GM12878 (cell line): ENCODE data around the gene STRA6. TPM values are rescaled to one million over a fixed set of nuclear protein-coding genes. Genes with fewer than 3 reads are reported as not detected.

ENCODE experiments used
- ATAC-seq: fragments of 200-7000 bp; cut with Tn5 transposase; 3 replicates; pipeline ENCODE4 v1.9.1; 2020; ENCODE audit warnings: mild to moderate bottlenecking, moderate library complexity
- BruUV-seq: library from RNA; stranded (reverse); fragments of 400-500 nt; replicated peaks from 2 replicates; lab custom pipeline; 2021; lab: Mats Ljungman, UMichigan
- CTCF ChIA-PET: fragments of 300-600 bp; sonication (Branson Sonifier 250); formaldehyde crosslinking; extraction: SDS; loops from one replicate; lab custom pipeline; 2021; ENCODE audit warnings: inconsistent platforms; lab: Yijun Ruan, JAX
- POLR2A ChIA-PET: fragments of 350-600 bp; formaldehyde crosslinking; extraction: SDS; loops from one replicate; lab custom pipeline; 2021; ENCODE audit warnings: inconsistent platforms; lab: Charles Lee
- RAD21 ChIA-PET: fragments of 300-600 bp; sonication (Branson Sonifier 250); formaldehyde crosslinking; loops from one replicate; lab custom pipeline; 2023; ENCODE audit warnings: antibody characterized with exemption; ENCODE audit not compliant: unreplicated experiment; lab: Charles Lee
- SMC1A ChIA-PET: fragments of 300-600 bp; sonication (Branson Sonifier 250); formaldehyde crosslinking; loops from one replicate; lab custom pipeline; 2023; ENCODE audit not compliant: unreplicated experiment, uncharacterized antibody; lab: Charles Lee
- DNase-seq: peaks from one replicate; pipeline ENCODE4 v3.0.0-alpha.2; 2011; ENCODE audit warnings: low read depth, low spot score
- FAIRE-seq: peaks from 3 replicates; lab custom pipeline; 2011; peaks lifted over from hg19 to GRCh38; lab: Jason Lieb, UNC
- H2AFZ ChIP-seq: 2 replicates; pipeline ENCODE4 v1.6.0; 2011; ENCODE audit warnings: low read depth, low read length, control low read depth; ENCODE audit not compliant: control insufficient read depth
- H3K27ac ChIP-seq: 2 replicates; pipeline ENCODE4 v1.5.1; 2011; ENCODE audit warnings: control low read depth; ENCODE audit not compliant: control insufficient read depth, insufficient read depth
- H3K27me3 ChIP-seq, 2 experiments: replicated peaks in 1 of 2; 2 replicates each; pipeline versions ENCODE4 v1.6.0 to v1.6.1; 2011; ENCODE audit warnings: low read length in 1 of 2; ENCODE audit not compliant: control insufficient read depth in 2 of 2, insufficient read depth in 2 of 2
- H3K36me3 ChIP-seq, 2 experiments: 2 replicates each; pipeline ENCODE4 v1.5.1; 2011; ENCODE audit warnings: low read length in 1 of 2; ENCODE audit not compliant: control insufficient read depth in 2 of 2, insufficient read depth in 2 of 2
- H3K4me1 ChIP-seq: 2 replicates; pipeline ENCODE4 v1.6.1; 2011; ENCODE audit warnings: mild to moderate bottlenecking, low read length, moderate library complexity, mixed read lengths; ENCODE audit not compliant: control insufficient read depth, insufficient read depth
- H3K4me2 ChIP-seq: 2 replicates; pipeline ENCODE4 v1.6.0; 2011; ENCODE audit warnings: control low read depth; ENCODE audit not compliant: control insufficient read depth, insufficient read depth
- H3K4me3 ChIP-seq: fragments of 200-600 bp; sonication (generic); 2 replicates; pipeline ENCODE4 v1.5.1; 2016
- H3K79me2 ChIP-seq: 2 replicates; pipeline ENCODE4 v1.6.0; 2011; ENCODE audit warnings: low read length; ENCODE audit not compliant: control insufficient read depth, insufficient read depth
- H3K9ac ChIP-seq: 2 replicates; pipeline ENCODE4 v1.8.0; 2011; ENCODE audit warnings: low read length, control low read depth, mixed read lengths; ENCODE audit not compliant: control insufficient read depth, insufficient read depth
- H3K9me3 ChIP-seq: replicated peaks from 3 replicates; pipeline ENCODE4 v1.5.1; 2011; ENCODE audit warnings: mild to moderate bottlenecking, low read length; ENCODE audit not compliant: control insufficient read depth, insufficient read depth
- H4K20me1 ChIP-seq: 2 replicates; pipeline ENCODE4 v1.6.0; 2011; ENCODE audit not compliant: control insufficient read depth, insufficient read depth
- ASH2L ChIP-seq: fragments of 300-600, 200-600 bp; sonication (generic); IDR thresholded peaks from 2 replicates; pipeline ENCODE4 v1.6.1; 2017; ENCODE audit warnings: low read depth, mild to moderate bottlenecking, borderline replicate concordance
- ATF3 ChIP-seq: IDR thresholded peaks from 2 replicates; pipeline ENCODE4 v1.6.1; 2011; ENCODE audit warnings: low read depth, mild to moderate bottlenecking, low read length, moderate library complexity, borderline replicate concordance; ENCODE audit errors: extremely low read depth
- CREM ChIP-seq: IDR thresholded peaks from 2 replicates; pipeline ENCODE4 v1.6.1; 2014; ENCODE audit warnings: antibody characterized with exemption, low read depth
- HDAC2 ChIP-seq: fragments of 200-600 bp; sonication (generic); IDR thresholded peaks from 2 replicates; pipeline ENCODE4 v1.6.1; 2017
- HDAC6 ChIP-seq: fragments of 200-600 bp; sonication (generic); IDR thresholded peaks from one replicate; pipeline ENCODE4 v1.8.0; 2017; ENCODE audit warnings: antibody characterized with exemption; ENCODE audit not compliant: unreplicated experiment
- KAT2A ChIP-seq: conservative IDR thresholded peaks from 2 replicates; pipeline ENCODE4 v1.6.1; 2011; ENCODE audit warnings: low read depth, low read length; ENCODE audit not compliant: control insufficient read depth
- MEF2A ChIP-seq: IDR thresholded peaks from 2 replicates; pipeline ENCODE4 v1.6.1; 2011; ENCODE audit warnings: low read depth, mild to moderate bottlenecking, low read length, moderate library complexity; ENCODE audit not compliant: insufficient read depth
- MLLT1 ChIP-seq: fragments of 450-650 bp; IDR thresholded peaks from 2 replicates; pipeline ENCODE4 v1.6.1; 2016; ENCODE audit warnings: mild to moderate bottlenecking
- NBN ChIP-seq: fragments of 450-650 bp; IDR thresholded peaks from 2 replicates; pipeline ENCODE4 v1.6.1; 2016
- NR2F1 ChIP-seq: fragments of 450-650 bp; conservative IDR thresholded peaks from 2 replicates; pipeline ENCODE4 v1.6.1; 2017; ENCODE audit warnings: mild to moderate bottlenecking
- SMAD1 ChIP-seq: fragments of 450-650 bp; IDR thresholded peaks from 2 replicates; pipeline ENCODE4 v1.6.1; 2018; ENCODE audit warnings: mild to moderate bottlenecking, low read depth; ENCODE audit not compliant: partially characterized antibody
- STAT3 ChIP-seq: IDR thresholded peaks from 2 replicates; pipeline ENCODE4 v1.6.1; 2011; ENCODE audit warnings: low read depth, low read length, improper control_type of control experiment
- TCF3 ChIP-seq: IDR thresholded peaks from 2 replicates; pipeline ENCODE4 v1.6.1; 2012; ENCODE audit warnings: low read depth, mild to moderate bottlenecking, low read length, borderline replicate concordance; ENCODE audit not compliant: insufficient read depth
- YBX1 ChIP-seq: fragments of 450-650 bp; IDR thresholded peaks from 2 replicates; pipeline ENCODE4 v1.6.1; 2016; ENCODE audit warnings: antibody characterized with exemption
- WGBS: methylation state at CpG from one replicate; pipeline ENCODE4 v1.1.6; 2016; ENCODE audit warnings: low lambda C conversion rate; ENCODE audit not compliant: insufficient replicate concordance, insufficient coverage; ENCODE audit errors: missing lambda C conversion rate; 5-methylcytosine and 5-hydroxymethylcytosine counted together
- in situ Hi-C: fragments of 300-500 bp; cut with MboI; formaldehyde crosslinking; loops from 9 replicates; pipeline ENCODE4 v1.14.3; 2018; ENCODE audit warnings: mixed read lengths
- intact Hi-C: fragments of 100-400 bp; cut with micrococcal nuclease; formaldehyde crosslinking; loops from one replicate; pipeline ENCODE4 v1.14.2; 2022; ENCODE audit not compliant: unreplicated experiment
- polyA plus RNA-seq, 11 experiments: library from polyadenylated mRNA; depleted of rRNA in 4 of 11; unstranded in 6 of 11; stranded (reverse) in 5 of 11; fragments of >200 nt; fragmentation: Nextera tagmentation in 4 of 11; fragmentation: Illumina TruSeq in 1 of 11; extraction: Ambion mirVana in 4 of 11; extraction: Trizol in 1 of 11; gene quantifications; 1 replicate in 1 of 11; 2 replicates in 10 of 11; pipeline versions ENCODE4 v1.2.1 to v1.2.3, GENCODE V29; 2011 to 2016; ENCODE audit warnings: inconsistent platforms in 2 of 11, missing spikeins in 2 of 11, low read depth in 1 of 11
- total RNA-seq, 4 experiments: library from RNA; depleted of rRNA in 3 of 4; stranded (reverse); fragments of >200 nt in 3 of 4; fragmentation: Illumina TruSeq in 1 of 4; extraction: Trizol in 1 of 4; gene quantifications; 2 replicates each; pipeline versions ENCODE4 v1.2.1 to v1.2.3, GENCODE V29; 2013 to 2021
- TF ChIP-seq, protein P1 (sequence below): fragments of 450-650 bp; IDR thresholded peaks from 2 replicates; pipeline ENCODE4 v1.6.1; 2017; ENCODE audit warnings: mild to moderate bottlenecking, low read depth, inconsistent platforms; ENCODE audit not compliant: poor library complexity, severe bottlenecking

STRA6 gene
- total and polyA plus RNA-seq, 10 of the 15 experiments (the other 5 are each of a cell fraction or from before 2014, with no cell fraction given), result 0.31 to 10.8 (median 5.8) TPM

- Histone ChIP-seq H3K4me2 (no peak overlapping the region), H4K20me1 (no peaks in the 10 kb centered on the region), H3K9ac (no peak overlapping the region), H2AFZ (no peak overlapping the region), H3K27ac (no peak overlapping the region), H3K27me3 (no peaks in the 10 kb centered on the region; a peak in 1 of 4 replicates), H3K9me3 (no peaks in the 10 kb centered on the region), H3K79me2 (no peaks in the 10 kb centered on the region), H3K4me3 (no peak overlapping the region), H3K4me1 (peaks cover 51% of the 10 kb centered on the region), H3K36me3 (no peaks in the 10 kb centered on the region)
- TF ChIP-seq SMAD1, result no peak
- TF ChIP-seq KAT2A, result no peak
- TF ChIP-seq CREM, result 0 out of 2 replicates have a peak, but pooled peaks have one; percentile 32
- no peak for TF ChIP-seq HDAC6
- FAIRE-seq, result no peak
- WGBS, result 28% methylated on average over 4 of the region's 4 CpGs
- SMC1A ChIA-PET, result no interaction called here
- POLR2A ChIA-PET, result no interaction called here
- DNase-seq, result no peak
- CTCF ChIA-PET, result no interaction called here
- intact Hi-C loops, result no loop called here
- no peak; the same call in 2 of the 3 replicates for ATAC-seq
- no TSS peak for BruUV-seq
- in situ Hi-C loops, result no loop called here
- RAD21 ChIA-PET, result no interaction called here
These were observed 7.5 kb upstream of the STRA6 start for GRCh38 chr15:74209997-74210671.

DNA sequence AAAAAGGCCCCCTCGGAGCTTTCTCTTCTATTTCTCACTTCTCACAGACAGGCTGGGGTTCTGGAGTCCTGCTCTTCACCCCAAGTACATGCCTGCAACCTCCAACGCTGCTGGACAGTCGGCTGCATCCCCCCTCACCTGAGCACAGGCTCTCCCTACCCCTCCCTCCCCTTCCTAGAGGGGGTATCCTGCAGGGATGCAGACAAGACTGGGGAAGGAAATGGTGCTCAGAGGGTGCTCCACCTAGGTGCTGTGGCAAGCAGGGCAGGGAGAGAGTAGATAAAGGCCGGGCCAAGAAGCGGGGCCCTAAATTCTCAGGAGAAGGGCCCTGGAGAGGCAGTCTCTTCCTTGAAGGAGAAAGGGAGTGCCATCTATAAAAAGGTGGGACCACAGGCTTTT, 7.0 kb upstream of the STRA6 start:
- no peak overlapping the region for H2AFZ ChIP-seq
- ChIA-PET POLR2A (no interaction called here), CTCF (no interaction called here), RAD21 (no interaction called here), SMC1A (no interaction called here)
- no TSS peak for BruUV-seq
- FAIRE-seq, result no peak
- H3K79me2 ChIP-seq, result no peaks in the 10 kb centered on the region
- H4K20me1 ChIP-seq, result no peaks in the 10 kb centered on the region
- H3K9me3 ChIP-seq, result no peaks in the 10 kb centered on the region
- no peak overlapping the region for H3K4me3 ChIP-seq
- in situ Hi-C loops (no loop called here), intact Hi-C loops (no loop called here)
- no peak for ATAC-seq
- DNase-seq, result no peak
- peaks cover 46% of the 10 kb centered on the region for H3K4me1 ChIP-seq
- 0 out of 2 replicates have a peak overlapping the region, but pooled peaks have one; percentile 17 for H3K4me2 ChIP-seq
- no peak overlapping the region for H3K9ac ChIP-seq
- H3K36me3 ChIP-seq, result no peaks in the 10 kb centered on the region
- no peaks in the 10 kb centered on the region; a peak in 1 of 4 replicates for H3K27me3 ChIP-seq
- 62% methylated on average over 5 of the region's 5 CpGs for WGBS
- no peak overlapping the region for H3K27ac ChIP-seq
- TF ChIP-seq YBX1 (no peak), STAT3 (no peak), ASH2L (no peak), NR2F1 (no peak), MEF2A (no peak), ATF3 (no peak), TCF3 (no peak), NBN (no peak), MLLT1 (no peak), HDAC2 (no peak)
- TF ChIP-seq, protein P1, sequence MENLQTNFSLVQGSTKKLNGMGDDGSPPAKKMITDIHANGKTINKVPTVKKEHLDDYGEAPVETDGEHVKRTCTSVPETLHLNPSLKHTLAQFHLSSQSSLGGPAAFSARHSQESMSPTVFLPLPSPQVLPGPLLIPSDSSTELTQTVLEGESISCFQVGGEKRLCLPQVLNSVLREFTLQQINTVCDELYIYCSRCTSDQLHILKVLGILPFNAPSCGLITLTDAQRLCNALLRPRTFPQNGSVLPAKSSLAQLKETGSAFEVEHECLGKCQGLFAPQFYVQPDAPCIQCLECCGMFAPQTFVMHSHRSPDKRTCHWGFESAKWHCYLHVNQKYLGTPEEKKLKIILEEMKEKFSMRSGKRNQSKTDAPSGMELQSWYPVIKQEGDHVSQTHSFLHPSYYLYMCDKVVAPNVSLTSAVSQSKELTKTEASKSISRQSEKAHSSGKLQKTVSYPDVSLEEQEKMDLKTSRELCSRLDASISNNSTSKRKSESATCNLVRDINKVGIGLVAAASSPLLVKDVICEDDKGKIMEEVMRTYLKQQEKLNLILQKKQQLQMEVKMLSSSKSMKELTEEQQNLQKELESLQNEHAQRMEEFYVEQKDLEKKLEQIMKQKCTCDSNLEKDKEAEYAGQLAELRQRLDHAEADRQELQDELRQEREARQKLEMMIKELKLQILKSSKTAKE, result no peak
